Colonic mucosa (tissue), 4 donors: ENCODE data around the gene GATA5. TPM values are rescaled to one million over a fixed set of nuclear protein-coding genes. Genes with fewer than 3 reads are reported as not detected.
A peak's percentile ranks its signal among the peaks of the same experiment; 100 is the strongest.

Experiments used
- DNase-seq: peaks from one replicate; pipeline ENCODE4 v3.0.0-alpha.2; 2020
- H3K27ac ChIP-seq: fragments of 200-600 bp; one replicate; pipeline ENCODE4 v1.8.0; 2021
- H3K27me3 ChIP-seq: fragments of 200-600 bp; one replicate; pipeline ENCODE4 v1.8.0; 2021
- H3K36me3 ChIP-seq: fragments of 200-600 bp; one replicate; pipeline ENCODE4 v1.8.0; 2021
- H3K4me1 ChIP-seq: fragments of 200-600 bp; one replicate; pipeline ENCODE4 v1.8.0; 2021; ENCODE audit warnings: mild to moderate bottlenecking
- H3K4me3 ChIP-seq: fragments of 200-600 bp; one replicate; pipeline ENCODE4 v1.8.0; 2021
- H3K9ac ChIP-seq, 2 donors: one replicate each; pipeline ENCODE4 v1.7.0; 2013; ENCODE audit warnings: control low read depth in 2 of 2, low read depth in 2 of 2, low read length in 2 of 2
- H3K9me3 ChIP-seq: fragments of 200-600 bp; one replicate; pipeline ENCODE4 v1.8.0; 2021
- CTCF ChIP-seq: fragments of 200-600 bp; IDR thresholded peaks from one replicate; pipeline ENCODE4 v1.8.0; 2022; ENCODE audit warnings: antibody characterized with exemption, mild to moderate bottlenecking
- intact Hi-C: fragments of 100-400 bp; cut with DNase I; formaldehyde crosslinking; loops from one replicate; pipeline ENCODE4 v1.14.1; 2022
- total RNA-seq, 2 donors: library from RNA; stranded (reverse); fragmentation: NEBNext Ultra II Directional in 1 of 2; extraction: Animal tissue kit (Norgen Biotek cat#: 25700) in 1 of 2; gene quantifications; one replicate each; pipeline ENCODE4 v1.2.1, GENCODE V29; 2021
- donor health status: healthy.
- donor health status: DM: no; HTN: no; CAD: no.
- donor health status: DM: no; HTN: no; CAD: no.

GATA5 gene
- total RNA-seq, 2 donors from 2014 or later = 0.10 TPM; not detected in 1

DNA sequence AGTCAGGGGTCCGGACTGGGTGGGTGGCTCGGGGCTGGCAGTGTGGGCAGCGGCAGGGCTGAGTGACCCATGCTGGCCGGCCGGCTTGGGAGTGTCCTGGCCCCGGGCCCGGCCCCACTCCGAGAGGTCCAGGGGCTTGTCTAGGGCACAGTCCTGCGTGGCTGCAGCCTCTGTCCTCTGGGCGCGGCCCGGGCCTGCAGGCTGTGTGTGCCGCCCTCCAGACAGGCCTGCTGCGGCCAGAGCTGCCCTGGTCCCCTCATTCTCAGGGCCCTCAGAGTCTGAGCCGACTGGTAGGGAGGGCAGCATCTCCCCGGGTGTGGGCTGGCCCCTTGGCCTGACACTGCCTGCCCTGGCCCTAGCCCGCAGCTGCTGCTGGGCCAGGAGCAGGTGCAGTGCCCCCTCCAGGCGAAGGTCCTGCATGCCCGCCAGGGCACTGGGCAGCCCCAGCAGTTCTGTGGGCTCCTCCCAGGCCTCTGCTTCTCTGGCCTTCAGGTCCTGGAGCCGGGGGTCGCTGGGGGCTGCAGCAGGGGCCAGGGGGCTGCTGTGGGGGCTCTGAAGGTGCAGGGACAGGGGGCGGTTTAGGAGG lies 61.8 kb downstream of the GATA5 start:
- H3K9ac ChIP-seq = peak overlapping the region; percentile 12 to 26
- H3K4me1 ChIP-seq = peaks cover 11% of the 10 kb centered on the region
- H3K9me3 ChIP-seq = no peaks in the 10 kb centered on the region
- TF ChIP-seq CTCF = no peak
- no peaks in the 10 kb centered on the region for H3K27me3 ChIP-seq
- no peak for DNase-seq
- no peaks in the 10 kb centered on the region for H3K36me3 ChIP-seq
- peak overlapping the region; percentile 85 for H3K27ac ChIP-seq
- intact Hi-C loops = loop anchor here (5.0 to 10.0 kb wide), 2 partner anchors 83 to 201 kb away; no protein-coding TSS in a partner anchor
- no peak overlapping the region for H3K4me3 ChIP-seq

Other genes with a start within 250 kb of the GATA5 start
- gene OSBPL2, start 237.5 kb downstream of the GATA5 start, total RNA-seq = 100 to 1,000 TPM in 1 of 2 donors, 10 to 100 TPM in 1; 77.3 to 102 TPM
- 100 to 1,000 TPM in 1 of 2 donors, 10 to 100 TPM in 1; 70.5 to 109 TPM for gene ADRM1, start 173.0 kb downstream of the GATA5 start, total RNA-seq
- gene LAMA5, start 108.7 kb downstream of the GATA5 start, total RNA-seq = 10 to 100 TPM; 32.5 to 35.5 TPM
- gene RPS21, start 88.9 kb downstream of the GATA5 start, total RNA-seq = 1,000 to 10,000 TPM; 1,359 to 1,579 TPM
- gene CABLES2, start 68.7 kb downstream of the GATA5 start, total RNA-seq = 10 to 100 TPM in 1 of 2 donors, 1 to 10 TPM in 1; 7.8 to 10.5 TPM
- 10 to 100 TPM in 1 of 2 donors, 1 to 10 TPM in 1; 5.9 to 12.5 TPM for gene RBBP8NL, start 48.5 kb downstream of the GATA5 start, total RNA-seq
- 10 to 100 TPM; 39.7 to 42.9 TPM for gene SLCO4A1, start 166.5 kb upstream of the GATA5 start, total RNA-seq
- gene NTSR1, start 232.8 kb upstream of the GATA5 start, total RNA-seq = 1 to 10 TPM in 1 of 2 donors, under 1 TPM in 1; 0.05 to 2.9 TPM